ENCODE measurements around the gene ZNF518B. TPM values are rescaled to one million over a fixed set of nuclear protein-coding genes. Genes with fewer than 3 reads are reported as not detected.

The ZNF518B gene
- total RNA-seq, 5 donors from 2014 or later (not counting 1 experiment from before 2014, with no cell fraction given): 28.5 to 39.1 (median 29.1) TPM

DNA sequence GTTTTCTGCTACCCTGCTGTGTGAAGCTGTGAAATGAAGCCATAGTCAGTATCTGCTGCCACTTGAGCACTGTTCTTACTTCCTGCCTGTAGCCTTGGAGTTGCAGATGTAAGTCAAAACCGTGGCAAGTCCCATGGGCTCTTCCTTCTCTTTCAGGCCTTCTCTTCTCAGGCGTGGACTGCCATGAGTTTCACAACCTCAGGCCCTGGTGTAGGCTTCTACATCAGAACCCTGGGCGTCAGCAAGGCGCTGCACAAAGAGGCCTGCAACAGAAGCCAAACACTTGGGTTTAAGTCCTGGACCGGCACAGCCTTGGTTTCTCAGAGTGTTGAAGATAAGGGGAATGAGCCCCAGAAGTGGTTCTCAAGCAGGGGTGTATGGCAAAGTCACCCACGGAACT, 2.5 kb downstream of the ZNF518B start:
- Mint-ChIP-seq H3K27me3 (no peaks in the 10 kb centered on the region), H3K27ac (no peak overlapping the region), H3K4me3 (no peak overlapping the region), H3K4me1 (peaks cover 31 to 35% (median 32%) of the 10 kb centered on the region in 3 donors), H3K36me3 (peaks cover 49% of the 10 kb centered on the region), H3K9me3 (peaks cover 0 to 19% (median 12%) of the 10 kb centered on the region in 3 donors)
- WGBS (ENCODE audit: insufficient coverage): 94% methylated on average over 4 of the region's 6 CpGs
- POLR2A ChIA-PET: no interaction called here
- DNase-seq (no peak), ATAC-seq (replicated peaks in 1 of 4) (no peak)
- Histone ChIP-seq H3K9me3 (peaks cover 3% of the 10 kb centered on the region), H3K27me3 (replicated peaks in 1 of 2; ENCODE audit: control insufficient read depth in 2 of 2, extremely low read depth in 1 of 2, insufficient read depth in 2 of 2, low read length in 1 of 2) (peaks cover 0 to 2% of the 10 kb centered on the region in 2 experiments), H3K4me3 (ENCODE audit: control insufficient read depth in 1 of 2, extremely low read depth in 1 of 2, low read length in 1 of 2) (no peak overlapping the region), H3K4me1 (ENCODE audit: control insufficient read depth in 1 of 2, extremely low read depth in 1 of 2, insufficient read depth in 2 of 2, low read length in 2 of 2) (peaks cover 3 to 15% of the 10 kb centered on the region in 2 experiments), H3K27ac (ENCODE audit: low read length) (no peak overlapping the region), H3K36me3 (ENCODE audit: control insufficient read depth in 2 of 2, extremely low read depth in 1 of 2, insufficient read depth in 1 of 2, low read length in 1 of 2) (peaks cover 0 to 14% of the 10 kb centered on the region in 2 donors)
- CTCF ChIA-PET: no interaction called here

GRCh38 chr4:10454121-10454520, 3.1 kb downstream of the ZNF518B start:
- peaks cover 3 to 15% of the 10 kb centered on the region in 2 experiments for H3K4me1 ChIP-seq (ENCODE audit: control insufficient read depth in 1 of 2, extremely low read depth in 1 of 2, insufficient read depth in 2 of 2, low read length in 2 of 2)
- ATAC-seq (replicated peaks in 1 of 4) (no peak), DNase-seq (no peak)
- ChIA-PET POLR2A (no interaction called here), CTCF (no interaction called here)
- Mint-ChIP-seq H3K27me3 (no peaks in the 10 kb centered on the region), H3K36me3 (peaks cover 56% of the 10 kb centered on the region), H3K9me3 (peaks cover 0 to 24% (median 17%) of the 10 kb centered on the region in 3 donors), H3K27ac (no peak overlapping the region), H3K4me1 (peaks cover 28 to 33% (median 31%) of the 10 kb centered on the region in 3 donors), H3K4me3 (no peak overlapping the region)
- no peak overlapping the region for H3K27ac ChIP-seq (ENCODE audit: low read length)
- H3K9me3 ChIP-seq: peaks cover 3% of the 10 kb centered on the region
- no CpG with 5 or more reads among the region's 1 CpG for WGBS (ENCODE audit: insufficient coverage)
- peaks cover 0 to 2% of the 10 kb centered on the region in 2 experiments for H3K27me3 ChIP-seq (replicated peaks in 1 of 2; ENCODE audit: control insufficient read depth in 2 of 2, extremely low read depth in 1 of 2, insufficient read depth in 2 of 2, low read length in 1 of 2)
- peaks cover 0 to 14% of the 10 kb centered on the region in 2 donors for H3K36me3 ChIP-seq (ENCODE audit: control insufficient read depth in 2 of 2, extremely low read depth in 1 of 2, insufficient read depth in 1 of 2, low read length in 1 of 2)
- H3K4me3 ChIP-seq (ENCODE audit: control insufficient read depth in 1 of 2, extremely low read depth in 1 of 2, low read length in 1 of 2): no peak overlapping the region

GRCh38 chr4:10448991-10449390, 8.2 kb downstream of the ZNF518B start:
- no peak overlapping the region for H3K27ac Mint-ChIP-seq
- peaks cover 6 to 11% (median 6%) of the 10 kb centered on the region in 3 donors for H3K4me1 Mint-ChIP-seq
- Histone ChIP-seq H3K4me1 (ENCODE audit: control insufficient read depth in 1 of 2, extremely low read depth in 1 of 2, insufficient read depth in 2 of 2, low read length in 2 of 2) (no peaks in the 10 kb centered on the region), H3K36me3 (ENCODE audit: control insufficient read depth in 2 of 2, extremely low read depth in 1 of 2, insufficient read depth in 1 of 2, low read length in 1 of 2) (peaks cover 13 to 35% of the 10 kb centered on the region in 2 donors), H3K27ac (ENCODE audit: low read length) (no peak overlapping the region), H3K4me3 (ENCODE audit: control insufficient read depth in 1 of 2, extremely low read depth in 1 of 2, low read length in 1 of 2) (no peak overlapping the region), H3K27me3 (replicated peaks in 1 of 2; ENCODE audit: control insufficient read depth in 2 of 2, extremely low read depth in 1 of 2, insufficient read depth in 2 of 2, low read length in 1 of 2) (no peaks in the 10 kb centered on the region), H3K9me3 (peaks cover 16% of the 10 kb centered on the region)
- CTCF ChIA-PET: no interaction called here
- H3K36me3 Mint-ChIP-seq: peaks cover 91% of the 10 kb centered on the region
- POLR2A ChIA-PET: no interaction called here
- no peak overlapping the region for H3K4me3 Mint-ChIP-seq
- no CpG with 5 or more reads among the region's 5 CpGs for WGBS (ENCODE audit: insufficient coverage)
- DNase-seq (no peak), ATAC-seq (replicated peaks in 1 of 4) (no peak)
- no peaks in the 10 kb centered on the region for H3K27me3 Mint-ChIP-seq
- H3K9me3 Mint-ChIP-seq: peaks cover 6 to 63% (median 54%) of the 10 kb centered on the region in 3 donors

- CTCF ChIA-PET: no interaction called here
- Histone ChIP-seq H3K27ac (ENCODE audit: low read length) (no peak overlapping the region), H3K27me3 (replicated peaks in 1 of 2; ENCODE audit: control insufficient read depth in 2 of 2, extremely low read depth in 1 of 2, insufficient read depth in 2 of 2, low read length in 1 of 2) (no peaks in the 10 kb centered on the region), H3K9me3 (peaks cover 9% of the 10 kb centered on the region), H3K4me1 (ENCODE audit: control insufficient read depth in 1 of 2, extremely low read depth in 1 of 2, insufficient read depth in 2 of 2, low read length in 2 of 2) (no peaks in the 10 kb centered on the region), H3K36me3 (ENCODE audit: control insufficient read depth in 2 of 2, extremely low read depth in 1 of 2, insufficient read depth in 1 of 2, low read length in 1 of 2) (peaks cover 17 to 21% of the 10 kb centered on the region in 2 donors), H3K4me3 (ENCODE audit: control insufficient read depth in 1 of 2, extremely low read depth in 1 of 2, low read length in 1 of 2) (no peak overlapping the region)
- POLR2A ChIA-PET: no interaction called here
- peaks cover 0 to 9% (median 0%) of the 10 kb centered on the region in 3 donors for H3K4me1 Mint-ChIP-seq
- DNase-seq: no peak
- no peak overlapping the region for H3K4me3 Mint-ChIP-seq
- no peak overlapping the region for H3K27ac Mint-ChIP-seq
- ATAC-seq (replicated peaks in 1 of 4): no peak
- H3K9me3 Mint-ChIP-seq: peaks cover 18 to 63% (median 62%) of the 10 kb centered on the region in 3 donors
- H3K27me3 Mint-ChIP-seq: no peaks in the 10 kb centered on the region
- H3K36me3 Mint-ChIP-seq: peaks cover 71% of the 10 kb centered on the region
- WGBS (ENCODE audit: insufficient coverage): 100% methylated on average over 2 of the region's 5 CpGs
These were observed 14.2 kb downstream of the ZNF518B start for GRCh38 chr4:10442976-10443375.

DNA sequence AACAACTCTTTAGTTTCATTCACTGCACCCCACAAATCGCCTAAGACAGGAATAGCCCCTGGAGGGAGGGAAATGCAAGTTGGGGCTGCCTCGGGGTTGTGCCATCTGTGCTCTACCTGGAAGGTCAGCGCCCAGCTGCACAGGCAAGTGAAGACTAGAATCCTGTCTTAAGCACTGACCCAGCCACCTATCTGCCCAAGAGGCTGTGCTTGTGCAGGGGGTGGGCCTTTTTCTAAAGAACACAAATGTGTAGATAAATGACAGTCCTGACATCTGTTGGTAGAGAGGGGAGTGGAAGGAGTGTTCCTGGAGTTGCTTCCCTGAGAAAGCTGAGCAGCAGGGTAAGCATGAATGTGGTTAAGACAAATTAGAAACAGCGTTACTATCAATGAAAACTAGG, 15.7 kb downstream of the ZNF518B start:
- WGBS (ENCODE audit: insufficient coverage): 100% methylated on average over 1 of the region's 4 CpGs
- ChIA-PET POLR2A (no interaction called here), CTCF (no interaction called here)
- DNase-seq (no peak), ATAC-seq (replicated peaks in 1 of 4) (no peak)
- Histone ChIP-seq H3K27ac (ENCODE audit: low read length) (no peak overlapping the region), H3K9me3 (peaks cover 6% of the 10 kb centered on the region), H3K36me3 (ENCODE audit: control insufficient read depth in 2 of 2, extremely low read depth in 1 of 2, insufficient read depth in 1 of 2, low read length in 1 of 2) (peaks cover 8 to 20% of the 10 kb centered on the region in 2 donors), H3K4me1 (ENCODE audit: control insufficient read depth in 1 of 2, extremely low read depth in 1 of 2, insufficient read depth in 2 of 2, low read length in 2 of 2) (no peaks in the 10 kb centered on the region), H3K27me3 (replicated peaks in 1 of 2; ENCODE audit: control insufficient read depth in 2 of 2, extremely low read depth in 1 of 2, insufficient read depth in 2 of 2, low read length in 1 of 2) (no peaks in the 10 kb centered on the region), H3K4me3 (ENCODE audit: control insufficient read depth in 1 of 2, extremely low read depth in 1 of 2, low read length in 1 of 2) (no peak overlapping the region)
- no peak overlapping the region for H3K27ac Mint-ChIP-seq
- peaks cover 0 to under 1% (median 0%) of the 10 kb centered on the region in 3 donors for H3K4me1 Mint-ChIP-seq
- H3K4me3 Mint-ChIP-seq: no peak overlapping the region
- no peaks in the 10 kb centered on the region for H3K27me3 Mint-ChIP-seq
- H3K36me3 Mint-ChIP-seq: peaks cover 66% of the 10 kb centered on the region
- H3K9me3 Mint-ChIP-seq: peaks cover 12 to 55% (median 54%) of the 10 kb centered on the region in 3 donors

DNA sequence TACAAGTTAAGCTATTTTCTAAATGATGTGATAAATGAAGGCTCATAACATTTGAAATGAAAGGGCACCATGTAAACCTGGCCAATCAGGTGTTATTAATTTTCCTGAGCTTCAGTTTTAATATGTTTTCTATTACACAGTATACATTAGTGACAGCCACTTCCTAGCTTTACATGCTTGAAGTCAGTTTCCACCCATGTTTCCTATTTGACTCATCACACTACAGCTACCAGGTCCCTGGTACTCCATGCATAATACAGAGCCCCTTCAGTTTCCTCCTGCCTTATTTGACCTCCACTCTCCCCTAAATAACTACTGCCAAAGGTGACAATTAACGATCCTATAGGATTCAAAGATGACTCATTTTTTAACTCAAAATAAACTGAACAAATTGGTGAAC, 18.3 kb downstream of the ZNF518B start:
- Histone ChIP-seq H3K9me3 (no peaks in the 10 kb centered on the region), H3K4me1 (ENCODE audit: control insufficient read depth in 1 of 2, extremely low read depth in 1 of 2, insufficient read depth in 2 of 2, low read length in 2 of 2) (no peaks in the 10 kb centered on the region), H3K4me3 (ENCODE audit: control insufficient read depth in 1 of 2, extremely low read depth in 1 of 2, low read length in 1 of 2) (no peak overlapping the region), H3K36me3 (ENCODE audit: control insufficient read depth in 2 of 2, extremely low read depth in 1 of 2, insufficient read depth in 1 of 2, low read length in 1 of 2) (peaks cover 0 to 4% of the 10 kb centered on the region in 2 donors), H3K27ac (ENCODE audit: low read length) (no peak overlapping the region), H3K27me3 (replicated peaks in 1 of 2; ENCODE audit: control insufficient read depth in 2 of 2, extremely low read depth in 1 of 2, insufficient read depth in 2 of 2, low read length in 1 of 2) (no peaks in the 10 kb centered on the region)
- ChIA-PET CTCF (no interaction called here), POLR2A (no interaction called here)
- DNase-seq (no peak), ATAC-seq (replicated peaks in 1 of 4) (no peak)
- no peaks in the 10 kb centered on the region for H3K4me1 Mint-ChIP-seq
- H3K4me3 Mint-ChIP-seq: no peak overlapping the region
- 80% methylated on average over 1 of the region's 1 CpG for WGBS (ENCODE audit: insufficient coverage)
- H3K27ac Mint-ChIP-seq: no peak overlapping the region
- H3K27me3 Mint-ChIP-seq: no peaks in the 10 kb centered on the region
- peaks cover 12 to 34% (median 31%) of the 10 kb centered on the region in 3 donors for H3K9me3 Mint-ChIP-seq
- H3K36me3 Mint-ChIP-seq: peaks cover 41% of the 10 kb centered on the region

GRCh38 chr4:10437735-10438134, 19.5 kb downstream of the ZNF518B start:
- Mint-ChIP-seq H3K4me3 (no peak overlapping the region), H3K36me3 (peaks cover 31% of the 10 kb centered on the region), H3K9me3 (peaks cover 8 to 24% (median 21%) of the 10 kb centered on the region in 3 donors), H3K4me1 (no peaks in the 10 kb centered on the region), H3K27me3 (no peaks in the 10 kb centered on the region), H3K27ac (no peak overlapping the region)
- no peaks in the 10 kb centered on the region for H3K27me3 ChIP-seq (replicated peaks in 1 of 2; ENCODE audit: control insufficient read depth in 2 of 2, extremely low read depth in 1 of 2, insufficient read depth in 2 of 2, low read length in 1 of 2)
- H3K4me3 ChIP-seq (ENCODE audit: control insufficient read depth in 1 of 2, extremely low read depth in 1 of 2, low read length in 1 of 2): no peak overlapping the region
- ChIA-PET CTCF (no interaction called here), POLR2A (no interaction called here)
- no peaks in the 10 kb centered on the region for H3K4me1 ChIP-seq (ENCODE audit: control insufficient read depth in 1 of 2, extremely low read depth in 1 of 2, insufficient read depth in 2 of 2, low read length in 2 of 2)
- H3K27ac ChIP-seq (ENCODE audit: low read length): no peak overlapping the region
- H3K9me3 ChIP-seq: no peaks in the 10 kb centered on the region
- no CpG with 5 or more reads among the region's 1 CpG for WGBS (ENCODE audit: insufficient coverage)
- DNase-seq (no peak), ATAC-seq (replicated peaks in 1 of 4) (no peak)
- H3K36me3 ChIP-seq (ENCODE audit: control insufficient read depth in 2 of 2, extremely low read depth in 1 of 2, insufficient read depth in 1 of 2, low read length in 1 of 2): peaks cover 0 to 4% of the 10 kb centered on the region in 2 donors

All from T-cell (primary cell).